Gastrocnemius medialis (tissue), 4 donors: ENCODE measurements around the gene LNX1. TPM values are rescaled to one million over a fixed set of nuclear protein-coding genes. Genes with fewer than 3 reads are reported as not detected.

Experiments used
- ATAC-seq, 2 donors: fragments of 150-250 bp; one replicate each; pipeline ENCODE4 v1.9.1; 2016
- DNase-seq, 2 donors: peaks; one replicate each; pipeline ENCODE4 v3.0.0-alpha.2; 2019
- H3K27ac ChIP-seq, 4 donors: fragments of 200-600 bp; sonication (generic); 1 replicate in 1 of 4; 2 replicates in 3 of 4; pipeline ENCODE4 v1.5.1; 2016 to 2018; ENCODE audit warnings: mild to moderate bottlenecking in 2 of 4, moderate library complexity in 1 of 4
- H3K27me3 ChIP-seq, 3 donors: fragments of 200-600 bp; sonication (generic) in 2 of 3; 1 replicate in 1 of 3; 2 replicates in 2 of 3; pipeline versions ENCODE4 v1.5.1 to v1.6.0; 2016 to 2019; ENCODE audit warnings: mild to moderate bottlenecking in 1 of 3, moderate library complexity in 1 of 3
- H3K36me3 ChIP-seq, 2 donors: fragments of 200-600 bp; sonication (generic) in 1 of 2; one replicate each; pipeline ENCODE4 v1.5.1; 2017 to 2018
- H3K4me1 ChIP-seq, 2 donors: fragments of 200-600 bp; sonication (generic) in 1 of 2; one replicate each; pipeline ENCODE4 v1.5.1; 2016 to 2017; ENCODE audit warnings: mild to moderate bottlenecking in 2 of 2
- H3K4me3 ChIP-seq, 4 donors: fragments of 200-600 bp; sonication (generic) in 3 of 4; 1 replicate in 1 of 4; 2 replicates in 3 of 4; pipeline ENCODE4 v1.5.1; 2016 to 2019; ENCODE audit warnings: mild to moderate bottlenecking in 2 of 4
- H3K9me3 ChIP-seq, 3 donors: fragments of 200-600 bp; sonication (generic) in 2 of 3; 1 replicate in 1 of 3; 2 replicates in 2 of 3; pipeline ENCODE4 v1.5.1; 2016 to 2019
- CTCF ChIP-seq, 5 experiments: fragments of 450-650 bp in 3 of 5; fragments of 200-600 bp in 2 of 5; sonication (generic) in 2 of 5; IDR thresholded peaks in 4 of 5; conservative IDR thresholded peaks in 1 of 5; 1 replicate in 4 of 5; 2 replicates in 1 of 5; pipeline ENCODE4 v1.5.1; 2016 to 2019; ENCODE audit warnings: antibody characterized with exemption in 5 of 5, mild to moderate bottlenecking in 3 of 5, moderate library complexity in 3 of 5
- POLR2A ChIP-seq, 2 donors: fragments of 450-650 bp; IDR thresholded peaks; one replicate each; pipeline ENCODE4 v1.6.1; 2017; ENCODE audit warnings: antibody characterized with exemption in 2 of 2, mild to moderate bottlenecking in 2 of 2, moderate library complexity in 2 of 2
- in situ Hi-C, 4 donors: fragments of 200-750 bp; cut with MboI; loops; one replicate each; pipeline versions ENCODE4 v1.15.0 to v1.8.0; 2017; ENCODE audit warnings: low sequenced_read_pairs in 4 of 4
- intact Hi-C: fragments of 100-400 bp; cut with DNase I; formaldehyde crosslinking; loops from one replicate; pipeline ENCODE4 v1.15.1; 2023; ENCODE audit warnings: low total_unique reads
- total RNA-seq, 4 donors: library from RNA; depleted of rRNA; stranded (reverse); fragments of >200 nt; gene quantifications; one replicate each; pipeline versions ENCODE4 v1.1.0 to v1.2.3, GENCODE V29; 2016

The LNX1 gene
- total RNA-seq, 4 donors from 2014 or later, result 7.0 to 12.3 (median 11.0) TPM

DNA sequence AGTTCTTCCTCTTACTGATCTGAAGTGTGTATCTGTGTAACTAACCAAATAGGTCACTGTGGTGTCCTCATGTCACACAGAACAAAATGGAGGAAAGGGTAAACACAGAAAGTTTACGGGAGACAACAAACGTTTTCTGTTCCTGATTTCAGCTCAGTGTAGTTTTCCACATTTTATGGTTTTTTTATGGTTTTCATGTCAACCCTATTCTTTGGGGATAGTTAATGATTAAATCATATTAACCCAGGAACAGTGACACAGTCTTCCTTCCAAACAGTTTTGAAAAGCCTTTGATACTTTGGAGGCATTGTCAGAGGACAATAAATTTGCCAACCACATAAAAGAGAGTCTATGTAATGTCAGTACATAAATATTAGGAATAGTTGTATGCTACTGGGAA lies 4.2 kb downstream of the LNX1 start:
- ATAC-seq, result no peak
- H3K27ac ChIP-seq, result no peak overlapping the region
- in situ Hi-C loops, result no loop called here
- no peak overlapping the region for H3K4me3 ChIP-seq
- peaks cover 4 to 5% of the 10 kb centered on the region in 2 donors for H3K4me1 ChIP-seq
- no peaks in the 10 kb centered on the region for H3K27me3 ChIP-seq
- no peaks in the 10 kb centered on the region for H3K9me3 ChIP-seq
- intact Hi-C loops, result no loop called here
- no peaks in the 10 kb centered on the region for H3K36me3 ChIP-seq
- no peak for TF ChIP-seq CTCF (IDR thresholded peaks at IDR 0.05 in 4 of 5, conservative IDR thresholded peaks at IDR 0.05 in 1 of 5)
- no peak for TF ChIP-seq POLR2A (IDR thresholded peaks at IDR 0.05)
- DNase-seq, result no peak

DNA sequence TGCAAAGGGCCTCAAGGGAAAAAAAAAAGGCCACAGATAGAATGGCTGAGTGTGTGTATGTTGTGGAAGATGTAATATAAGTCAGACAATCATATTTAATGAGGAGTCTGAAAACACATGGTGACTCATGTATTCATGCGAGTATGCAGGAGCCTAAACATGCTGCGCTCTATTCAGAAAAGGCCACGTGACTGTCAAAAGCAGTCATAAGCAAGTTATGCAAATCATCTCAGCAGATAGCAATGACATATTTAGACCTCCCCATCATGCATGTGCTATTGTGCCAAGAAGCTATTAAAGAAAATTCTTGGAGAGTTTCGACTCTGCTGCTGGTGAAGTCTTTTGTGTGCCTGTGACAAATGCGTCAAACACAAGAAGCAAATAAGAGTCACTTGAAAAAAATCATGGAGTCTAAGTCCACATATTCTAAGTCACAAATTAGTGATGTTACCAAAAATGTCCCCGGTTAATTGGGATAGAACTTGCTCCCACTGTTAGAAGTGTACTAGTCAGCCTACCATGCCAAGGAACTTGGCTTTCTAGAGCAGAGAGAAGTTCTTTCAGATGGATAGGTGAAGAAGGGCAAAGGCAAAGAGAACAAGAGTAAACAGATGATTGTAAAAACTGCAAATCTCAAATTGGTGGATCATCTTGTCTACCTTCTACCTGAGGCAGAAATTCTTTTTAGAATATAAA lies 5.0 kb downstream of the LNX1 start:
- H3K27ac ChIP-seq, result no peak overlapping the region
- no peak for DNase-seq
- no peaks in the 10 kb centered on the region for H3K9me3 ChIP-seq
- in situ Hi-C loops (no loop called here), intact Hi-C loops (no loop called here)
- no peak for ATAC-seq
- no peaks in the 10 kb centered on the region for H3K36me3 ChIP-seq
- H3K4me3 ChIP-seq, result no peak overlapping the region
- H3K4me1 ChIP-seq, result peaks cover 4 to 5% of the 10 kb centered on the region in 2 donors
- TF ChIP-seq CTCF (IDR thresholded peaks at IDR 0.05 in 4 of 5, conservative IDR thresholded peaks at IDR 0.05 in 1 of 5) (no peak), POLR2A (IDR thresholded peaks at IDR 0.05) (no peak)
- H3K27me3 ChIP-seq, result no peaks in the 10 kb centered on the region

DNA sequence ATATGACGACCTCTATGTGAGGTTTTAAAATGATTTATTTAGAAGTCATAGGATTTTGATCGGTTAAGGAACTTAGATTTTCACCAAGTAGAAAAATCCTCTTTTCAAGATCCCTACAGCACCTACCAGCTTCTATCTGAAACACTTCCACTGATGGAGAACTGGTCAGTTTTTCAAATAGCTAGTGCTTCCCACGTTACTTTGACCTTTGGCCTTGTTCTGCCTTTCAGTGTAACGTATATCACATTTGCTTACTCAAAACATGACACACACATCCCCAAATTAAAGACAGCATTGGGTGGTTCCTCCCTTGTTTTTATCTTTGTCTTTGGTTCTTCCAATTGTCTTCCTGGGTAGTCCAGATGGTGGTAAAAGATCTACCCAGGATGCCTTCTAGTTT lies 6.6 kb downstream of the LNX1 start:
- no peak overlapping the region for H3K27ac ChIP-seq
- no peak overlapping the region for H3K4me3 ChIP-seq
- H3K4me1 ChIP-seq, result peaks cover 0 to 7% of the 10 kb centered on the region in 2 donors
- DNase-seq (no peak), ATAC-seq (no peak)
- H3K9me3 ChIP-seq, result no peaks in the 10 kb centered on the region
- TF ChIP-seq POLR2A (IDR thresholded peaks at IDR 0.05) (no peak), CTCF (IDR thresholded peaks at IDR 0.05 in 4 of 5, conservative IDR thresholded peaks at IDR 0.05 in 1 of 5) (no peak)
- no peaks in the 10 kb centered on the region for H3K27me3 ChIP-seq
- in situ Hi-C loops, result no loop called here
- H3K36me3 ChIP-seq, result no peaks in the 10 kb centered on the region
- intact Hi-C loops, result no loop called here

GRCh38 chr4:53583513-53583912 lies 7.8 kb downstream of the LNX1 start:
- H3K4me3 ChIP-seq, result no peak overlapping the region
- no peak overlapping the region for H3K27ac ChIP-seq
- TF ChIP-seq POLR2A (IDR thresholded peaks at IDR 0.05) (no peak), CTCF (IDR thresholded peaks at IDR 0.05 in 4 of 5, conservative IDR thresholded peaks at IDR 0.05 in 1 of 5) (no peak)
- ATAC-seq (no peak), DNase-seq (no peak)
- H3K4me1 ChIP-seq, result peaks cover 0 to 7% of the 10 kb centered on the region in 2 donors
- H3K36me3 ChIP-seq, result no peaks in the 10 kb centered on the region
- H3K27me3 ChIP-seq, result no peaks in the 10 kb centered on the region
- intact Hi-C loops (no loop called here), in situ Hi-C loops (no loop called here)
- no peaks in the 10 kb centered on the region for H3K9me3 ChIP-seq

GRCh38 chr4:53582194-53582593 lies 9.1 kb downstream of the LNX1 start:
- DNase-seq (no peak), ATAC-seq (no peak)
- TF ChIP-seq POLR2A (IDR thresholded peaks at IDR 0.05), result no peak
- TF ChIP-seq CTCF (IDR thresholded peaks at IDR 0.05 in 4 of 5, conservative IDR thresholded peaks at IDR 0.05 in 1 of 5), result no peak
- no peak overlapping the region for H3K27ac ChIP-seq
- H3K27me3 ChIP-seq, result no peaks in the 10 kb centered on the region
- intact Hi-C loops, result no loop called here
- H3K36me3 ChIP-seq, result no peaks in the 10 kb centered on the region
- H3K4me1 ChIP-seq, result peaks cover 0 to 7% of the 10 kb centered on the region in 2 donors
- in situ Hi-C loops, result no loop called here
- no peaks in the 10 kb centered on the region for H3K9me3 ChIP-seq
- H3K4me3 ChIP-seq, result no peak overlapping the region
